DMS153 treated with DMSO at 0.1 percent for 48 hours (cell line): ENCODE measurements around the gene QKI.
"Not testable (repeated sequence)": the region's sequence is repeated elsewhere in the genome, so short reads cannot be mapped to it uniquely, and the experiment has no call there.

Source experiments
- DNase-seq: peaks from one replicate; lab custom pipeline; 2025; ENCODE audit not compliant: unreplicated experiment; lab: John Stamatoyannopoulos, UW

Gene QKI

GRCh38 chr6:163438298-163438939 is 23.9 kb downstream of the QKI start:
- no peak for DNase-seq

GRCh38 chr6:163438940-163439335 is 24.4 kb downstream of the QKI start:
- DNase-seq = no peak

GRCh38 chr6:163439390-163439789 is 24.9 kb downstream of the QKI start:
- DNase-seq = not testable (repeated sequence)

- DNase-seq = no peak
Measured at GRCh38 chr6:163439997-163440396, 25.5 kb downstream of the QKI start.

GRCh38 chr6:163442336-163442735 is 27.8 kb downstream of the QKI start:
- DNase-seq = no peak

GRCh38 chr6:163444077-163444476 is 29.6 kb downstream of the QKI start:
- no peak for DNase-seq

GRCh38 chr6:163446549-163446948 is 32.0 kb downstream of the QKI start:
- no peak for DNase-seq

GRCh38 chr6:163449076-163449475 is 34.6 kb downstream of the QKI start:
- DNase-seq = no peak

GRCh38 chr6:163454425-163454824 is 39.9 kb downstream of the QKI start:
- DNase-seq = no peak

- no peak for DNase-seq
Measured at GRCh38 chr6:163455552-163455951, 41.0 kb downstream of the QKI start.

GRCh38 chr6:163457637-163458561 is 43.4 kb downstream of the QKI start:
- no peak for DNase-seq

- no peak for DNase-seq
Measured at GRCh38 chr6:163459007-163459406, 44.5 kb downstream of the QKI start.

GRCh38 chr6:163459536-163459935 is 45.0 kb downstream of the QKI start:
- DNase-seq = no peak

- no peak for DNase-seq
Measured at GRCh38 chr6:163460307-163460782, 45.8 kb downstream of the QKI start.

- no peak for DNase-seq
Measured at GRCh38 chr6:163461696-163462095, 47.2 kb downstream of the QKI start.

- no peak for DNase-seq
Measured at GRCh38 chr6:163463180-163463579, 48.7 kb downstream of the QKI start.

GRCh38 chr6:163463795-163464194 is 49.3 kb downstream of the QKI start:
- no peak for DNase-seq

GRCh38 chr6:163466839-163467390 is 52.4 kb downstream of the QKI start:
- DNase-seq = no peak

- no peak for DNase-seq
Measured at GRCh38 chr6:163468738-163469137, 54.2 kb downstream of the QKI start.

GRCh38 chr6:163469459-163469985 is 55.0 kb downstream of the QKI start:
- DNase-seq = no peak

- DNase-seq = no peak
Measured at GRCh38 chr6:163470611-163471010, 56.1 kb downstream of the QKI start.

- DNase-seq = no peak
Measured at GRCh38 chr6:163474581-163474980, 60.1 kb downstream of the QKI start.
